AG04450 (cell line): ENCODE measurements around the gene ITGB8. TPM values are rescaled to one million over a fixed set of nuclear protein-coding genes. Genes with fewer than 3 reads are reported as not detected.

Experiments
- CTCF ChIA-PET: fragments of 300-600, 350-600 bp; formaldehyde crosslinking; extraction: SDS; loops from one replicate; lab custom pipeline; 2022; ENCODE audit warnings: antibody characterized with exemption, inconsistent platforms; lab: Charles Lee
- POLR2A ChIA-PET: fragments of 350-600 bp; formaldehyde crosslinking; extraction: SDS; loops from one replicate; lab custom pipeline; 2021; ENCODE audit warnings: antibody characterized with exemption, inconsistent platforms; lab: Yijun Ruan, JAX
- DNase-seq: peaks from one replicate; pipeline ENCODE4 v3.0.0-alpha.2; 2011; ENCODE audit warnings: low read depth, low spot score
- H3K27ac ChIP-seq: one replicate; pipeline ENCODE4 v1.5.1; 2012; ENCODE audit warnings: low read depth, low read length, control low read depth
- H3K27me3 ChIP-seq: one replicate; pipeline ENCODE4 v1.6.0; 2012; ENCODE audit warnings: low read length; ENCODE audit not compliant: control insufficient read depth, insufficient read depth
- H3K4me3 ChIP-seq: 2 replicates; pipeline ENCODE4 v1.5.1; 2011; ENCODE audit warnings: mild to moderate bottlenecking, low read depth, low read length, control low read depth
- H3K9me3 ChIP-seq: 2 replicates; pipeline ENCODE4 v1.5.1; 2012; ENCODE audit warnings: low read length; ENCODE audit not compliant: control insufficient read depth, insufficient read depth
- CTCF ChIP-seq: IDR thresholded peaks from 2 replicates; pipeline ENCODE4 v1.5.1; 2011; ENCODE audit warnings: low read depth, low read length, control low read depth, inconsistent platforms
- polyA plus RNA-seq: library from polyadenylated mRNA; depleted of rRNA; stranded (reverse); fragments of >200 nt; gene quantifications from 2 replicates; pipeline ENCODE4 v1.2.3, GENCODE V29; 2011

The ITGB8 gene
- polyA plus RNA-seq, 1 experiment: 12.3 TPM

- CTCF ChIA-PET: no interaction called here
- no peak overlapping the region for H3K27ac ChIP-seq
- POLR2A ChIA-PET: no interaction called here
- no peaks in the 10 kb centered on the region for H3K27me3 ChIP-seq
- no peak for DNase-seq
- H3K4me3 ChIP-seq: no peak overlapping the region
- TF ChIP-seq CTCF: no peak
- no peaks in the 10 kb centered on the region for H3K9me3 ChIP-seq
These were observed 27.4 kb downstream of the ITGB8 start for GRCh38 chr7:20358106-20358505.

- Histone ChIP-seq H3K27ac (no peak overlapping the region), H3K4me3 (no peak overlapping the region), H3K9me3 (no peaks in the 10 kb centered on the region), H3K27me3 (no peaks in the 10 kb centered on the region)
- TF ChIP-seq CTCF: no peak
- no peak for DNase-seq
- CTCF ChIA-PET: interaction anchor here (1.5 kb wide), 1 partner anchor 43 kb away, joined by 3 read pairs; no protein-coding TSS in a partner anchor
- POLR2A ChIA-PET: no interaction called here
These were observed 28.1 kb downstream of the ITGB8 start for GRCh38 chr7:20358762-20359282.

DNA sequence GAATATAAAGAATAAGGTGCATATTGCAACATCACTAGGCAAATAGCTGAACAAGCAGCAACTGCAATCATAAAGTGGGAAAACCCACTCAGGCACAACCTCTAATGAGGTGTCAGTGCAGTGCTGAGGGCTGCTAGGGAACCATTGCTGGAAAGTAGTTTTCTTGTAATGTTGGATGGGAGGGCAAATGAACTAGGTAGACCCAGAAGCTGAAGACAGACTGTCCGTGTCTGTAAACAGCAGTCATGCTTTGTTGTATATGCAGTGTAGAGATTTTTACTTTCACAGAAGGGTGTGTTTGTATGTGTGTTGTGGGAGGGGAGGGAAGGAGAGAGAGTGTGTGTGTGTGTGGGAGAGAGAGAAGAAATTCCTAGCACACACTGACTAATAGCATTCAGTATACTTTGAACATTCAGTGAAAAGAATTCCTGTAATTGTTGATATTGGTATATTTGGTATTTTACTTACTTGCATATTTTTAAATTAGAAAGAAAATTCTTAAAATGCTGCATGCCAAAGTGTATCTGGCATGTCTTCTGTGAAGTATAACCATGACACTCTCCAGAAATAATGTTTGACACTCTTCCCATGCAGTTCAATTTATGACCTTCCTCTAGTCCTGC is 28.8 kb downstream of the ITGB8 start:
- no peak for DNase-seq
- H3K27ac ChIP-seq: no peak overlapping the region
- H3K4me3 ChIP-seq: no peak overlapping the region
- no peaks in the 10 kb centered on the region for H3K27me3 ChIP-seq
- no peak for TF ChIP-seq CTCF
- CTCF ChIA-PET: interaction anchor here (1.5 kb wide), 1 partner anchor 43 kb away, joined by 3 read pairs; no protein-coding TSS in a partner anchor
- H3K9me3 ChIP-seq: no peaks in the 10 kb centered on the region
- POLR2A ChIA-PET: no interaction called here

GRCh38 chr7:20362574-20363253 is 32.0 kb downstream of the ITGB8 start:
- POLR2A ChIA-PET: no interaction called here
- DNase-seq: no peak
- no peak overlapping the region for H3K4me3 ChIP-seq
- no peaks in the 10 kb centered on the region for H3K9me3 ChIP-seq
- TF ChIP-seq CTCF: no peak
- CTCF ChIA-PET: no interaction called here
- H3K27ac ChIP-seq: no peak overlapping the region
- no peaks in the 10 kb centered on the region for H3K27me3 ChIP-seq

DNA sequence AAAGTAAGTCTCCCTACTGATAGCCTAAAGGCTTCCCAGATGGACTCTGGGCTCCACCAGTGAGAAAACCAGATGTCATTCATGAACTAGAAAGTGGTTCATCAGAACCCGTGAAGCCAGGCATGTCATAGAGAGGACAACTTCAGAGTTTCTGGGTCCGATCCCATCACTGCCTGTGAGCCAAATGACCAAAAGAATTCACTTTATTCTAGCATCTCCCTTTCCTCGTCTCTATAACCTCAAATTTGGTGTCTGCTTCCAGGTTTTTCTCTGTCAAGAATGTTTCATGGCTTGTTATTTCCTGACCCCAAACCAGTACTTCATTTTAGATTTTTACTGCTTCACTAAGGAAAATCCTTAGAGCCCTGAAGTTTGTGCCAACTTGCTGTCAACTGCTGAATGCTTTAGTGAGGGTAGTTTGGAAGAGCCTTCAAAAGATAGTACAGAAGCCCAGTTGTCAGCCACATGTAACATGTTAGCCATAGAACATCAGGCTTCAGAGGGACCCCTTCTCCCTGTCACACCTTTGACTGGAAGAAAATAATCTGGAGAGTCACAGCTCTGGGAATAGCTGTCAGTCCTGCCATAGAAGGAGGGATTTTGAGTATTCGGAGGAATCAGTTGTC is 34.0 kb downstream of the ITGB8 start:
- POLR2A ChIA-PET: no interaction called here

More for the DNA sequence above, 34.0 kb downstream of the ITGB8 start:
- no peak for TF ChIP-seq CTCF
- no peaks in the 10 kb centered on the region for H3K27me3 ChIP-seq
- no peak overlapping the region for H3K4me3 ChIP-seq
- no peak for DNase-seq
- H3K27ac ChIP-seq: no peak overlapping the region
- CTCF ChIA-PET: no interaction called here
- H3K9me3 ChIP-seq: no peaks in the 10 kb centered on the region
